ENCODE data around the gene ZDHHC12. TPM values are rescaled to one million over a fixed set of nuclear protein-coding genes. Genes with fewer than 3 reads are reported as not detected.

The ZDHHC12 gene
- total and polyA plus RNA-seq, 2 donors (not counting 3 experiments of a cell fraction or from before 2014, with no cell fraction given), result 28.8 to 62.0 TPM

DNA sequence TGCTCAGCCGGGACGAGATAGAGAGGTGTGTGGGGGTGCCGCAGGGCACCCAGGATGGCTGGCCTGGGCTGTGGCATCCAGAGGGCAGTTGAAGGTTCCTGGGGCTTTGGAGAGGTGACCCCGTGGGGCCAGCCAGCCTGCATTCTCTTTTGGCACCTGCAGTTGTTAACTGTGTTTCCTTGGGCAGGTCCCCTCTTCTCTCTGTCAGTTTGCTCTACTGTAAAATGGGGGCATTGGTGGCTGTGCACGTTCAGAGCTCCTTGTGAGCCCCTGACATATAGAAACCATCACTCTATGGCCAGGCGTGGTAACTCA, 8.5 kb downstream of the ZDHHC12 start:
- DNase-seq (ENCODE audit: low read depth, low spot score), result no peak
- no peak overlapping the region for H3K4me2 ChIP-seq (ENCODE audit: insufficient read depth, low read length)
- no peaks in the 10 kb centered on the region for H4K20me1 ChIP-seq (replicated peaks; ENCODE audit: control insufficient read depth, extremely low read depth, insufficient read depth, low read length)
- ChIA-PET CTCF (interaction anchor here (1.0 kb wide), 1 partner anchor 13 kb away, joined by 3 read pairs; the partner anchor contains the start of gene PKN3), POLR2A (no interaction called here)
- H2AFZ ChIP-seq (ENCODE audit: low read depth, low read length), result no peak overlapping the region
- intact Hi-C loops (cut with micrococcal nuclease) (no loop called here), dilution Hi-C loops (cut with MboI; ENCODE audit: extremely low pct_ligation_motif_present, low sequenced_read_pairs) (no loop called here)
- H3K4me1 ChIP-seq (ENCODE audit: control insufficient read depth, extremely low read depth, insufficient read depth, low read length), result no peaks in the 10 kb centered on the region
- no peaks in the 10 kb centered on the region for H3K79me2 ChIP-seq (ENCODE audit: control insufficient read depth, insufficient read depth, low read length)
- BruUV-seq (replicated peaks), result no TSS peak
- no peaks in the 10 kb centered on the region for H3K9me1 ChIP-seq (replicated peaks; ENCODE audit: control insufficient read depth, extremely low read depth, insufficient read depth, low read length)
- H3K36me3 ChIP-seq (ENCODE audit: control insufficient read depth in 2 of 2, extremely low read depth in 1 of 2, insufficient read depth in 2 of 2, low read length in 2 of 2), result peaks cover under 1 to 16% of the 10 kb centered on the region in 2 experiments
- FAIRE-seq, result no peak
- no peaks in the 10 kb centered on the region for H3K9me3 ChIP-seq (replicated peaks; ENCODE audit: control insufficient read depth, insufficient read depth, low read length)
- H3K4me3 ChIP-seq (replicated peaks in 1 of 3; ENCODE audit: insufficient read depth in 1 of 3, low read depth in 1 of 3, low read length in 3 of 3), result no peak overlapping the region
- H3K27me3 ChIP-seq (ENCODE audit: control insufficient read depth in 2 of 2, insufficient read depth in 2 of 2, low read length in 2 of 2), result no peaks in the 10 kb centered on the region
- TF ChIP-seq, protein P1, sequence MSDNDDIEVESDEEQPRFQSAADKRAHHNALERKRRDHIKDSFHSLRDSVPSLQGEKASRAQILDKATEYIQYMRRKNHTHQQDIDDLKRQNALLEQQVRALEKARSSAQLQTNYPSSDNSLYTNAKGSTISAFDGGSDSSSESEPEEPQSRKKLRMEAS (IDR thresholded peaks at IDR 0.05; ENCODE audit: insufficient read depth, insufficient read length), result no peak
- TF ChIP-seq CTCF (IDR thresholded peaks at IDR 0.05; ENCODE audit: extremely low read depth in 1 of 2, insufficient read depth in 1 of 2, low read depth in 1 of 2, low read length in 2 of 2) (no peak), POLR2AphosphoS5 (IDR thresholded peaks at IDR 0.05; ENCODE audit: insufficient read depth, low read depth, low read length) (no peak)
- H3K9ac ChIP-seq (replicated peaks; ENCODE audit: extremely low read depth, insufficient read depth, low read length), result no peak overlapping the region
- no peak overlapping the region for H3K27ac ChIP-seq (ENCODE audit: insufficient read depth, low read depth, low read length)

DNA sequence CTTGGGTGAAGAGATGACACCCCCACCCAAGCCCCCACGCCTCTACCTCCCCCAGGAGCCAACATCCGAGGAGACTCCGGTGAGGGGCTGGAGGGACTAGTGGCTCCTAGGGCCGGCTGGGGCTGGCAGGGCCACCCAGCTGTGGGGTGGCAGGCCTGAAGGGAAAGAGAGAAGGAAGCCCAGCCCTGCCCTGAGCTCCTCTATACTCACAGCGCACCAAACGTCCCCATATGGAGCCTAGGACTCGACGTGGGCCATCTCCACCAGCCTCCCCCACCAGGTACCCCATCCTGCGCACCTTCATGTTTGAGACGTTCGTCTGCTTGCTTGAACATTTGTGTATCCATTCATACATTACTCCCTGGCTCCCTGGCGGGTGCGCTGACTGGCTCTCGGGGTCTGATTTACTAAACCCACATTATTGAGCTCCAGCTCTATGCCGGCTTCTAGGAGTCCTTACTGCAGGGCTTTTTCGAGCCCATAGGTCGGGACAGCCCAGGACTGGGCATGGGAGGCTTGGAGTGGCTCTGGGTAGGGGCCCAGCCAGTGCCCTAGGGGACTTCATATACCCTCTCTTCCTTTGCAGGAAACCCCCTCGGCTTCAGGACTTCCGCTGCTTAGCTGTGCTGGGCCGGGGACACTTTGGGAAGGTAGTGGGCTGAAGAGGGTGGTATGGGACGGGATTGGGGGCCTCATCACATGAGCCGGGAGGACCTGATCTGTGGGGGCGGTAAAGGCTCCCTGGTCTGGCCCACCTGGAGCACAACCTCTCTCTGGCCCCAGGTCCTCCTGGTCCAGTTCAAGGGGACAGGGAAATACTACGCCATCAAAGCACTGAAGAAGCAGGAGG, 9.1 kb downstream of the ZDHHC12 start:
- Histone ChIP-seq H4K20me1 (replicated peaks; ENCODE audit: control insufficient read depth, extremely low read depth, insufficient read depth, low read length) (no peaks in the 10 kb centered on the region), H3K27ac (ENCODE audit: insufficient read depth, low read depth, low read length) (no peak overlapping the region), H3K4me1 (ENCODE audit: control insufficient read depth, extremely low read depth, insufficient read depth, low read length) (no peaks in the 10 kb centered on the region), H3K9ac (replicated peaks; ENCODE audit: extremely low read depth, insufficient read depth, low read length) (no peak overlapping the region), H3K9me3 (replicated peaks; ENCODE audit: control insufficient read depth, insufficient read depth, low read length) (no peaks in the 10 kb centered on the region), H3K4me3 (replicated peaks in 1 of 3; ENCODE audit: insufficient read depth in 1 of 3, low read depth in 1 of 3, low read length in 3 of 3) (no peak overlapping the region), H3K9me1 (replicated peaks; ENCODE audit: control insufficient read depth, extremely low read depth, insufficient read depth, low read length) (no peaks in the 10 kb centered on the region), H2AFZ (ENCODE audit: low read depth, low read length) (no peak overlapping the region), H3K27me3 (ENCODE audit: control insufficient read depth in 2 of 2, insufficient read depth in 2 of 2, low read length in 2 of 2) (no peaks in the 10 kb centered on the region), H3K36me3 (ENCODE audit: control insufficient read depth in 2 of 2, extremely low read depth in 1 of 2, insufficient read depth in 2 of 2, low read length in 2 of 2) (peaks cover 0 to 11% of the 10 kb centered on the region in 2 experiments), H3K79me2 (ENCODE audit: control insufficient read depth, insufficient read depth, low read length) (no peaks in the 10 kb centered on the region), H3K4me2 (ENCODE audit: insufficient read depth, low read length) (no peak overlapping the region)
- CTCF ChIA-PET, result interaction anchor here (1.0 kb wide), 1 partner anchor 13 kb away, joined by 3 read pairs; the partner anchor contains the start of gene PKN3
- intact Hi-C loops (cut with micrococcal nuclease), result no loop called here
- no peak for TF ChIP-seq POLR2A (IDR thresholded peaks at IDR 0.05; ENCODE audit: low read depth, low read length)
- FAIRE-seq, result no peak
- dilution Hi-C loops (cut with MboI; ENCODE audit: extremely low pct_ligation_motif_present, low sequenced_read_pairs), result no loop called here
- DNase-seq (ENCODE audit: low read depth, low spot score), result no peak
- BruUV-seq (replicated peaks), result no TSS peak
- POLR2A ChIA-PET, result no interaction called here
